NCI-H460 (cell line): ENCODE data around the gene JPH3. TPM values are rescaled to one million over a fixed set of nuclear protein-coding genes. Genes with fewer than 3 reads are reported as not detected.
A peak's percentile ranks its signal among the peaks of the same experiment; 100 is the strongest.

Source experiments
- DNase-seq: peaks from one replicate; pipeline ENCODE4 v3.0.0-alpha.2; 2016; ENCODE audit warnings: low read depth; ENCODE audit errors: extremely low read depth
- total RNA-seq: library from RNA; depleted of rRNA; stranded (reverse); fragments of >200 nt; shearing (Covaris generic); gene quantifications from 2 replicates; pipeline ENCODE4 v1.2.3, GENCODE V29; 2014

The JPH3 gene
- total RNA-seq, 1 experiment from 2014 or later = 0.67 TPM

DNA sequence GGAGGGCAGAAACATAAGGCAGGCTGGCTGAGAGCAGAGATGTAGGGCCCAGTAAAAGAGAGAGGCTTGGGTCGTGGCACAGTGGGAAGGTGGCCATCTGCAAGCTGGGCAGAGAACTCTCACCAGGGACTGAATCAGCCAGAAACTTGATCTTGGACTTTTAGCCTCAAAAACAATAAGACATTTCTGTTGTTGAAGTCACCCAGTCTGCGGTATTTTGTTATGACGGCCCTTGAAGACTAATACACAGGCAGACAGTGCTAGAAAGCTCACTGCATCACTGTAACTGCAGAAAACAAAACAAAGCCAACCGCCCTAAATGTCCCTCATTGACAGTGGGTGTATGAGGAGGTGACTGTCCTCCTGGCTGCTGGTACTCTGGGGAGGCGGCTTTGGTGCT, 3.9 kb upstream of the JPH3 start:
- no peak for DNase-seq

GRCh38 chr16:87600246-87600645, 2.1 kb upstream of the JPH3 start:
- no peak for DNase-seq

DNA sequence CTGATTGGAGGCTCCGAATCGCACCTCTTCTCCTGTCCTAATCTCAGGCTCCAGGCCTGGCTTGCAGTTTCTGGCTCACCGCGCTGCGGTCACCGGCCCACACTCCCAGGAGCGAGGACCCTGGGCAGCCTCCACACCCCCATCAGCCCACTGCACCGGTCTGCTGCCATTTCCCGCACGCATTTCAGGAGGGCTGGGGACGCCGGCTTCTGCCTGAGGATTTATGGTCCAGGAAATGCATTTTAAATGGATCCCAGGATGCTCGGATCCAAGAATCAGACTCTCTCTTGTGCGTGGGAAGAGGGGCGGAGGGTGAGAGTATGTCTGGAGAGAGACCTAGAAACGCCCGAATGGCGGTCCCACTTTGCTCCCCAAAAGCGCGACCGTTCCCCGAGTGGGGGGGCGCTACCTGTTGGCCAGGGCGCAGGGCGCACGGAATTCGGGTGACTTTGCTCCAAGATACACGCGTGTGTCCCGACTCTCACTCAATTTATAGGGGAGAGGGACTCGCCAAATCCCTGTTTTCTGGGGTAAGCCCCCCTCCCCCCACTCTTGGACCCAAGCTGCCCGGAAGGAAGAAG, 817 bp upstream of the JPH3 start:
- DNase-seq = no peak

- no peak for DNase-seq
Observed at GRCh38 chr16:87602821-87603683, 744 bp downstream of the JPH3 start.

DNA sequence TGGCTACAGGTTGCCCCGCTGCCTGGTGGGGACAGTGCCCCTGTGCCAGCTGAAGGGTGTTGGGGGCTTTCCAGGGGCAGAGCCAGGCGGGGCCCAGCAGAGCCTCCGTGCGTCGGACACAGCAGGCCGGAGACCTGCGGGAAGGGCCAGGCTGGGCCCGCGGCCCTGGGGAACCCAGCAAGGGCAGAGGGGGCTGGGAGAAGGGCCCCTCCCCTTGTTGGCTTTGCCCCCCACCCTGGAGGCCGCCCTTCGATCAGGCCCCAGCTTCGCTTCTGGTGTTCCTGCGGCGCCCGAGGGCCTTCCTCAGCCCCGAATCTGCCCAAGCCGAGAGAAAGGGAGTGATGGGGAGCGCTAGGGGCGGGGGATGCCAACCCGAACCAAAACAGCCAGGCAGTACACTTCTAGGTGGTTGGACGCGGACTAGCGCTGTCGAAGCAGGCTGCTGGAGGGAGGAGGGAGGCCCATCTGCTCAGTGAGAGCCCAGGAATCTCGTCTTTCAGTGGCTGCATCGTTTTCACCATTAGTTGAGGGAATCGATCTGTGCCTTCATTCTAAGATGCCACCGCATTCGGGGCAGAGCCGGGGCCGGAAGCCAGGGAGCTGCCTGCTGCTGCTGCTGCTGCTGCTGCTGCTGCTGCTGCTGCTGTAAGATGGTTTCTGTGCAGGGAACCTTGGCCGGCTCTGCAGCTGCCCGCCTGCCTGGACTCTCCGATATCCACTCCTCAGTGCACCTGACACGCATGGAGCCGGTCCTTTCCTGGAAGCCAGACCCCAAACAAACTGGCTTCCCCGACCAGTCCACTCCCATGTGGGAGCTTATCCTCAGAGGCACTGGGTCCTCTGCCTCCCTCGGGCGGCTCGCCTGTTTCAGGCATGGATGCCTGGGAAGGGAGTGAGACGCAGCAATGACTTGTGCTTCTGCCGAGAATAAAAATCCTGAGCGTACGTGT, 1.7 kb downstream of the JPH3 start:
- no peak for DNase-seq

DNA sequence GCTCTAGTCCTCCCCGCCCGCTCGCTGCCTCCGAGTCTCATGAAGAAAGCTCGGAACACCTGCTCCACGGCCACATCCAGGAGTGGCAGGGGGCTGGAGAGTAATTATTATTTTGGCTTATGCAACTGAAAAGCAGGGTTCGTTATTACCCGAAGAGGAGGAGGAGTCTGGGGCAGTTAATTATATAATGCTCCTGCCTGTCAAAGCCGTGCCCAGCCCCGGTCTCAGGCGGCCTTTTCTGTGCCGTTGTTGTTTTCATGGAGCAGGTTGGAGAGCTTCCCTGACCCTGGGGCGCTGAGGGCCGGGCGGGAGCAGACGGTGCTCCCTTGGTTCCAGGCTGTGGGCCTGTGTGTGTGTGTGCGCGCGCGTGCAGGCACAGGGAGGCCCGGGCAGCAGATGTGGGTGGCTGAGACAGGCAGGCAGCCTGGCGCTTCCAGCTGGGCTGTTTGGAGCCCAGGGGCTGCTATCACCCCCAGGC, 2.4 kb downstream of the JPH3 start:
- DNase-seq = no peak

- DNase-seq = no peak
Observed at GRCh38 chr16:87607223-87607622, 4.9 kb downstream of the JPH3 start.

GRCh38 chr16:87607871-87608270, 5.6 kb downstream of the JPH3 start:
- no peak for DNase-seq

DNA sequence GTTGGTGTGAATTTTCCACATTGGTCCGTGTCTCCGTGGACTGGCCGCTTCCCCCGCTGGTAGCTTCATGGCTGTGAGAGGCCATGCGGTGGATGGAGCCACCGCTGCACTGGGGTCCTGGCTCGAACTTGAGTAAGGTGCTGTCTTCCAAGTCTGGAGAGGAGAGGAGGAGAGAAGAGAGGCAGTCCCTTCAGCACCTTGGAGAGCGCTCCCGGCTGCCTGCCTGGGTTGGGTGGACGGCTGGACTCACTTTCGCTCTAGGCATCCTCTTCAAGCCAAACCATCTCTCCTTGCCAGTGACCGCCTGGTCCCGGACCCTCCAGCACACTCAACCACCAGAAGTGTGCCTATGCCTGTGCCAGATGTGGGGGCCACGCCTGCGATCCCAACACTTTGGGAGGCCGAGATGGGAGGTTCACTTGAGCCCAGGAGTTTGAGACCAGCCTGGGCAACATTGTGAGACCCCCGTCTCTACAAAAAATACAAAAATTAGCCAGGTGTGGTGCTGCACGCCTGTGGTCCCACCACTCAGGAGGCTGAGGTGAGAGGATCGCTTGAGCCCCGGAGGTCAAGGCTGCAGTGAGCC, 6.2 kb downstream of the JPH3 start:
- DNase-seq = peak; percentile 61

- DNase-seq = no peak
Observed at GRCh38 chr16:87610026-87610425, 7.7 kb downstream of the JPH3 start.

GRCh38 chr16:87611456-87611855, 9.1 kb downstream of the JPH3 start:
- no peak for DNase-seq

DNA sequence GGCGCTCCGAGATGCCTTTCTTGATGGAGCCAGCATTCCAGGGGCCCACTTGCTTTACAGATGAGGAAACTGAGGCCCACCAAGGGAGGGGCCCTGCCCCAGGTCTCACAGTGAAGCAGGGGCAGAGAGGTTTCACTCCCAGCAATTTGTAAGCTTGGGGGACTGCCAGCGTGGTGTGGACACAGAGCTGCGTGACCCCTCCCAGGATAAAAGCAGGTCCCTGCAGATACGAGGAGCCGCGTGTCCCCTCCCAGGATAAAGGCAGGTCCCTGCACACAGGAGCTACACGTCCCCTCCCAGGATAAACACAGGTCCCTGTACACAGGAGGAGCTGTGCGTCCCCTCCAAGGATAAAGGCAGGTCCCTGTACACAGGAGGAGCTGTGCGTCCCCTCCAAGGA, 11.7 kb downstream of the JPH3 start:
- DNase-seq = no peak

GRCh38 chr16:87615621-87616041, 13.3 kb downstream of the JPH3 start:
- no peak for DNase-seq

DNA sequence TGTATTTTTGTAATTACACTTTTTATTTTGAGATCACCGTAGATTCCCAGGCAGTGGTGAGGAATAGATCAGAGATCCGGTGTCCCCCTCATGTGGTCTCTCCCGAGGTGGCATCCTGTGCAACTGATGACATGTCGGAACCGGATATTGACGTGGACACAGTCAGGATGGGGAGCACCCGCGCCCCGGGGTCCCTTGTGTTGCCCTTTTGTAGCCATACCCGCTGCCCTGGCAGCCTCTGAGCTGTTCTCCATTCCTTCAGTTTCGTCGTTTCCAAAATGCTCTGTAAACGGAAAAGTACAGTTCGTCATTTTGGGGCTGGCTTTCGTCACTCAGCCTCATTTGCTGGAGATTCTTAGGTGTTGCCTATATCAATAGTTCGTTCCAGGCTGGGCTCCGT, 14.2 kb downstream of the JPH3 start:
- no peak for DNase-seq

GRCh38 chr16:87618216-87618615, 15.9 kb downstream of the JPH3 start:
- no peak for DNase-seq

GRCh38 chr16:87619360-87620200, 17.3 kb downstream of the JPH3 start:
- no peak for DNase-seq

DNA sequence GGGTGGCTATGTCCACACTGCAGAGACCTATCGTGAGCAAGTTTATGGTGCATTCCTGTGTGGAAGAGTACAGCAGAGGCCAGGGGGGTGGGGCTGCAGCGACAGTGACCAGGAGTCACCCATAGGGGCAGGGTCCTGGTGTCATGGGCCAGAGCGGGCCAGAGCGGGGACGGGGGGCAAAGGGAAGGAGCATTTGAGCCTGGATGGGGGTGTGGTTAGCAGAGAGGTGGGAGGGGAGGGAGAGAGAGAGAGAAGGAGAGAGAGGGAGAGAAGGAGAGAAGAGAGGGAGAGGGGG, 17.8 kb downstream of the JPH3 start:
- DNase-seq = no peak

GRCh38 chr16:87621550-87621829, 19.2 kb downstream of the JPH3 start:
- no peak for DNase-seq

DNA sequence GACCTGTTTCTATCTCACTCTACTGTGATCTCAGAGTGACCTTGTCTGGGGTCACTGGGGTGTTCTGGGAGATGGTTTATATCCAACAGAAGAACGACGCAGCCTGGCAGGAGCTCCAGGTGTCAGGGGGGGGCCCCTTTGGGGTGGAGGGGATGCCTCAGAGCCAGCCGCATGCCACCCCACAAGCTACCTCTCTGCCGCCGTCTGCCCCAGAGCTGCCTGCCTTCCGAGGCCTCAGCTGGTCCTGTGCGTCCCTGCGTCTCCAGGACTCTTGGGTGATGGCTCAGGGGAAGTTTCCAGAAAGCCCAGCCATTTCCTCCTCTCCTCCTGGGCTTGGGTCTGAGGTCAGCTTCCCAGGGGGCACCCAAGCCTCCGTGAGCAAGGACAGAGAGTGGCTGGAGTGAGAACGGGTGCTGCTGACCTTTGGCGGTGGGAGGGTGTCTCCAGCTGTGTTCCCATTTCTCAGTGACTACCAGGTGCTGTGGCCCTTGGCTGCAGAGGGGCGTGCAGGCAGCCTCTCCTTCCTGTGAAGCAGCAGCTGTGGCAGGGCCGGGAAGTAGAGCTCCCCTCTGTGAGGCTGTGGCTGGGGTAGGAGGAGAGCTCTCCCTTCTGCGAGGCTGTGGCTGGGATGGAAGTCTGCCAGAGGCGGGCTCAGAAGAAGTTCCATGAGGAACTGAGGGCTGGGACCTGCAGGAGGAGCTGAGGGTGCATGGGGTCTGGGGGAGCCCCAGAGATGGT, 19.8 kb downstream of the JPH3 start:
- DNase-seq = no peak
